GDM1 (cell line): ENCODE measurements around the gene TFEB.

Experiments
- DNase-seq: peaks from one replicate; lab custom pipeline; 2025; lab: John Stamatoyannopoulos, UW

TFEB gene

DNA sequence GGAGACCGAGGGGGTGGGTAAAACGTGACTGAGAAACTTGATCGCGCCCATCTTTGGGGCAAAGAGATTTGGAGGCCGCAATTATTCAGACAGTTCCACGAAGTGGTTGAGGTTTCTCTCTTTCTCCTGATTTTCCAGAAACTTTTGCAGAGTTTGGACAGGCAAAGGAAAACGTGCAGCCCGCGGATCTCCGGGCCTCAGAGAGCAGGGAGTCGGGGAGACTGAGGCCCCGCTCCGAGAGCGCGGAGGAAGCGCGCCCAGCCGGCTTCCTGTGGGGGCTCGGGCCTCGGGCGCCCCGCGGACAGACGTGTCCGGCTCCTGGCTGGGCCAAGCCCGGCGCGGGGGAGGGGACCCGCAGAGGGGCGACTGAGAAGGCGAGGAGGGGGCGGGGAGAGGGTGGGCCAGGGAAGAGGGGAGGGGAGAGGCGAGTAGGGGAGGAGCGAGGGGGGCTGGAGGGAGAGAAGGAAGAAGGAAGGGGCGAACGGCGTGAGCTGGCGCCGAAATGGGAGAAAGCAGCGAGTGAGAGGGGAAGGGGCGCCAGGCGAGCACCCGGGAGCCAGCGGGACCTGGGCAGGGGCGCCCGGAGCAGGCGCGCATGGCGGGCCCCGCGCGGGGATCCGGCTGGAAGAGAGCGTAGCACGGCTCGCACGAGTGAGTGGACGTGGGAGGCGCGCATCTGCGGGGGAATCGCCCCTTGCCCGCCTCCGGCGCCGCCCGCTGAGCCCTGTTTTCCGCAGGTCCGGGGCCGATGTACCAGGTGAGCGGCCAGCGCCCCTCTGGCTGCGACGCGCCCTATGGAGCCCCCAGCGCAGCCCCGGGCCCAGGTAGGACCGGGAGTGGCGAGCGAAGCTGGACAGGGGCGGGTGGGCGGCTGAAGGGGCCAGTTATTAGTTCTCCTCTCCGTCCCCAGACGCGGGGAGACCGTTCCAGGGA lies 97.1 kb downstream of the TFEB start, which contains the start of gene MDFI:
TSS of gene MDFI (plus strand) at position 467 of the 933 bp plus-strand sequence. CDS start at position 749, 282 bp downstream.
- DNase-seq = peak; percentile 35

DNA sequence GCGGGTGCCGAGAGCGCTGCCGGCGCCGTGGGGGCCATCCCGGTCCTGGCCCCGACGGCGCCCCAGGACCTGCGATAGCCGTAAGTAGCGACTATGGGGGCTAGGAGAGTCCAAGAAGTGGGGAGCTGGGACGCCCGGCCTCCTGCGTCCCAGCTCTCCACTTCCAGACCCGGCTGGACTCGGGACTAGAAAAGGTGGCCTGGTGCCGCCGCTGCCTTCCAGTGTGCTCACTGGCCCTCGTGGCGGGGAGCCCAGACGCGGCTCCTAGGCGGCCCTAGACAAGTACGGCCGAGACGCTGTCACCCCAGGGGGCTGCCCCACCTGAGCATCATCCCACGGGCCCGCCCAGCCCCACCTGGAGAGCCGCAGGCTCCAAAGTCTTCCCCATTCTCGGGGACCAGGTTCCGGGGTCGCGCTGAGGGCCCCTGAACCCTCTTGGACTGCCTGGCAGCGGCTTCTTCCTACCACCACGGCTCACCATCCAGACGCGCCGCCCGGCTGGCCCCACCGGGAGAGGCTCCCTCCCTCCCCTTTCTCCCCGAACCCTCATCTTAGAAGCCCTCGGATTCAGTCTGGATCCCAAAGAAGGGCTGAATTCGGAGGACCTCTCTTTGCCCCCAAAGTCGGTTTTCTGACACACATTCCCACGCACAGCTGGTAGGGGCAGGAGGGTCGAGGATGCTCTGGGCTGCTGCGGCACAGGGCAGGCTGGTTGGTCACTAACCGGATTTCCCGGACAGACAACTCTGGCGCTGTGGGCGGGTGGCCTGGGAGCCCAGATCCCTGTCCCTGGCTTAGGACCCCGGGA lies 98.0 kb downstream of the TFEB start:
- no peak for DNase-seq

DNA sequence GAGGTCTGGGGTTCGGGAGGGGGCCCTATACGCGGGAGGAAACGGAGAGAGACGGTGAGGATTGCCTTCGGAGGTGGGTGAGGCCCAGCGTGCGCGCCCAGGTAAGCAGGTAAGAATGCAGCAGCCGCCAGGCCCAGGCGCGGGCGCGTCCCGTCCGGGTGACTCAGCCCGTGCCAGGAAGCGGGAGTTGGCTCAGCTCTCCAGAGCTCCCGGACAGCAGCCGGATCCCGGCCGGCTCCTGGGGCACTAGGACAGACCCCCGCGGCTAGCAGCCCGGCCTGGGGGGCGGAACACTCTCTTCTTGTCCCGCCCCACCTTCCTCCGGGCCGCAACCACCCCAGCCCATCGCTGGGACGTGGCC lies 98.6 kb downstream of the TFEB start:
- no peak for DNase-seq

DNA sequence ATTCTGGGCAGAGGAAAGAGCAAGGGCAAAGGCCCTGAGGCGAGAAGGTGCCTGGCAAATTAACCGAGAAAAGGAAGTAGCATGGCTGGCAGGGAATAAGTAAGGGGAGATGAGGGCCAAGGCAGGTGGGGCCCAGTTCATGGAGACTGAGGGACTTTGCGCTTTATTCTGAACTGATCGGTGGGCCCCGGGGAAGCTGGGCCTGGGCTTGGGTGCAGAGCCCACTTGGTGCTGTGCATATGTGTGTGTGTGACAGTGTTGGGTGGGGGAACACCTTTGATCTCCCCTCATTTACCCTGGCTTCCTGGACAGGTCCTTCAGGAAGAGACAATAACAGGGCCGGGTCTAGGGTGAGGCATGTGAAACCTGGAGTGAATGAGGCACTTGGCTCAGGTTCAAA lies 100.0 kb downstream of the TFEB start:
- DNase-seq = no peak

DNA sequence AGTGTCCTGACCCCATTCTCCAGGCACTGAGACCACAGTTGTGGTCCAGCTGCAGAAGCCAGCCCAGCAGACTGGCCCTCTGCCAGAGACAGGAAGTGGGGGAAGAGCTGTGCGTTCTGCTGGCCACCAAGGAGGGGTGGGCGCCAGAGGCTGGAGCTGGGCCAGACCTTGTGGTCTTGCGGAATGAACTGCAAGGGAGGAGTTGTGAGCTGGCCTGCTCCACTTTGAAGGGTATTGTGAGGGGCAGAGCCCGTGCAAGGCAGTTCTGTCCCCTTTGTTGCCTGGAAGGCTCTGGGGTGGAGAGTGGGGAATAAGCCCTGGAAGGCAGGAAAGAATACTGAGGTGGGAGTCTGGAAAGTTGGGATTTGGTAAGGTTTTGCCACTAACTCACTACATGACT lies 100.8 kb downstream of the TFEB start:
- no peak for DNase-seq
